SH-SY5Y (cell line): ENCODE measurements around the gene SPTBN5.

ENCODE experiments used
- GATA2 ChIP-seq: IDR thresholded peaks from 2 replicates; pipeline ENCODE4 v1.6.1; 2011; ENCODE audit warnings: mild to moderate bottlenecking, low read depth, low read length
- GATA3 ChIP-seq: IDR thresholded peaks from 2 replicates; pipeline ENCODE4 v1.6.1; 2011; ENCODE audit warnings: low read depth, mild to moderate bottlenecking, low read length, moderate library complexity

DNA sequence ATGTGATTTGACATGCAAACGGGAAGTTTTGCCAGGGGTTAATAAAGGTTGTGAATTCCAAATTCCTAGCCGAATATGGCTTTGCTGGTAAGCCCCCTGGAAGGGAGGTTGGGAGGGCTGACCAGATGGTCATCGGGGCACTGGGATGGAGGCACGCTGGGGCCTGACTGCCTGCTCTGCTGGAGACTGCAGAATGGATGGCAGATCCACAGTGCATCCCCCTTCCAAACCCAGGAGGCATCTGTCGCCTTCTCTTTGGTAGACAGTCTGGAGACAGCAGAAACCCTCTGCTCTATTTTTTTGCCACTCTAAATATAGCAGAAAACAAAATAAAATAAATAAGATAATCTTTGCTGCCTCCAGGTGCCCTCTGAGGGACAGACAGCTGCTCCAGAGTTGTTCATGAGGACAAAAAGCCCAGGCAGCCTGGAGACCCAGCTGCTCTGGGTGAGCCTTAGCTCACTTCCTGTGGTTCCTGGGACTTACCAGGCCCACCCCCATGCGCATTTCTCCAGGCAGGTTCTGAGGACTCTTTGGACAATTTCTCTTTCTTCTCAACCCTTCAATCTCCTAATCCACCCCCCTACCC lies 6.1 kb upstream of the SPTBN5 start:
- no peak for TF ChIP-seq GATA2
- TF ChIP-seq GATA3: no peak
